BLaER1 (cell line): ENCODE data around the gene P2RX2.

Experiments
- H3K27ac ChIP-seq: shearing (Covaris generic); formaldehyde crosslinking; 2 replicates; pipeline ENCODE4 v1.8.1; 2022
- H3K27me3 ChIP-seq: shearing (Covaris generic); formaldehyde crosslinking; 2 replicates; pipeline ENCODE4 v1.8.1; 2022
- H3K36me3 ChIP-seq: shearing (Covaris generic); formaldehyde crosslinking; 2 replicates; pipeline ENCODE4 v1.8.1; 2022
- H3K4me1 ChIP-seq: shearing (Covaris generic); formaldehyde crosslinking; 2 replicates; pipeline ENCODE4 v1.8.1; 2022
- H3K4me2 ChIP-seq: shearing (Covaris generic); formaldehyde crosslinking; 2 replicates; pipeline ENCODE4 v1.8.1; 2022
- H3K4me3 ChIP-seq: shearing (Covaris generic); formaldehyde crosslinking; 2 replicates; pipeline ENCODE4 v1.8.1; 2022
- H3K9ac ChIP-seq: shearing (Covaris generic); formaldehyde crosslinking; 2 replicates; pipeline ENCODE4 v1.8.1; 2022
- H3K9me3 ChIP-seq: shearing (Covaris generic); formaldehyde crosslinking; 2 replicates; pipeline ENCODE4 v1.8.1; 2022
- H4K20me1 ChIP-seq: shearing (Covaris generic); formaldehyde crosslinking; 2 replicates; pipeline ENCODE4 v1.8.1; 2022
- Cebpa-rat ChIP-seq: shearing (Covaris generic); IDR thresholded peaks from 2 replicates; pipeline ENCODE4 v1.8.1; 2022

The P2RX2 gene

DNA sequence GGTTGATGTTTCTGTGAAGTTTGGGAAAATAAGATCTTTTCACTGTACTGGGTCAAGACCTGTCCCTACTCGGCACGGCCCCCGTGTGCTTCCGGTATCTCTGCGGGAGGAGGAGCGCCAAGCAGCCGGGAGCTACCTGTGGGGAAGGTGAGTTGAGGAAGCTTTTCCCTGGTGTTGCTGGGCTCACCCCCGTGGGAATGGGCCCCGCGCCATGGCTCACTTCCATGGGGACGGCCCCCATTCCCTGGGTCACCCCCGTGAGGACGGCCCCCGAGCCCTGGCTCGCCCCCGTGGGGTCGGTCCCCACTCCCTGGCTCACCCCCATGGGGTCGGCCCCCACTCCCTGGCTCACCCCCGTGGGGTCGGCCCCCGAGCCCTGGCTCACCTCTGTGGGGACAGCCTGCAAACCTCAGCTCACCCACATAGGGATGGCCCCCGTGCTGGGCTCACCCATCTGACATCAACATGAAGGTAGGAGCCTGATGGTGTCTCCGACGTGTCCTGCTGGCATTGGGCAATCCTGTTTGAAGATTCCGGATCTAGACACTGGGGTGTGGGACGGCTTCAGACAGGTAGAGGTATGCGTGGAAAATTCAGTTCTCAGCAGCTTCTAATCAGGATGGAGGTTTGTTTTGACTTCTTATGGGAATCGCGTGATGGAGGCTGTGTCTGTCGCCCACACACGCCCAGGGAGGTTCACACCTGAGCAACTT is 17.2 kb upstream of the P2RX2 start:
- Histone ChIP-seq H3K4me1 (peaks cover 32% of the 10 kb centered on the region), H3K27me3 (peaks cover 44% of the 10 kb centered on the region), H4K20me1 (no peaks in the 10 kb centered on the region), H3K27ac (peak overlapping the region; percentile 70), H3K4me2 (peak overlapping the region; percentile 93), H3K9me3 (no peaks in the 10 kb centered on the region), H3K4me3 (peak overlapping the region; percentile 64), H3K36me3 (no peaks in the 10 kb centered on the region), H3K9ac (peak overlapping the region; percentile 71)
- no peak for TF ChIP-seq Cebpa-rat

DNA sequence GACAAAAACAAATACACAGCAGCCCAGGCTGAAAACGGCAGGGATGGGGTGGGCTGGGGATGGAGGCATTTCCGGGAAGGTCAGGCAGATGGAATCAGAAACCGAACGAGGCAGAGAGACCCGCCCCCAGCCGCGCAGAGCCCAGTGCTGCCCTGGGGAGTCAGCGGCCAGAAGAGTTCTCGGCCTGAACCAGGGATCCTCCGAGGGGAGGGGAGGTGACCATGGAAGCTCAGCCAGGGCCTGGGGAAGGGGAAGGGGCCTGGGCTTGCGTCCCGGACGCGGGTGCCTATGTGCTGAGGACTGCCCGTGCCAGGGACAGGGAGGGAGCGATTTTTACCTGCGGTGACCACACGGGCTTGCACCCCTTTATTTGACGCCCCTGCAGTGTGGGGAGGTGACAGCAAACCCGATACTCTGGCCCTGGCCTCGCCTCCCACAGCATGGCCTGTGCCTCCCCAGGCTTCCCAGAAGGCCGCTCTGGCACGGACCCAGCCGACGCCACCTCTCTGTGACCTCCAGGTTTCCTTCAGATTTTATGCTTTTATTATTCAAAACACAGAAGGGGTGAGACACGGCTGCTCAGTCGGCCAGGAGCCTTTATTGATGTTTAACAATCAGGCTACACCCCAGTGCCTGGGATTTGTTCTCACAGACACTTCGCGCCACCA is 15.9 kb upstream of the P2RX2 start:
- H4K20me1 ChIP-seq: no peaks in the 10 kb centered on the region
- no peak overlapping the region for H3K9ac ChIP-seq
- TF ChIP-seq Cebpa-rat: no peak
- no peaks in the 10 kb centered on the region for H3K9me3 ChIP-seq
- H3K4me2 ChIP-seq: 0 out of 2 replicates have a peak overlapping the region, but pooled peaks have one; percentile 3
- peaks cover 24% of the 10 kb centered on the region for H3K4me1 ChIP-seq
- H3K4me3 ChIP-seq: no peak overlapping the region
- H3K36me3 ChIP-seq: no peaks in the 10 kb centered on the region
- no peak overlapping the region for H3K27ac ChIP-seq
- peaks cover 55% of the 10 kb centered on the region for H3K27me3 ChIP-seq

GRCh38 chr12:132603240-132604150 is 15.1 kb upstream of the P2RX2 start:
- no peak overlapping the region for H3K9ac ChIP-seq
- no peaks in the 10 kb centered on the region for H4K20me1 ChIP-seq

DNA sequence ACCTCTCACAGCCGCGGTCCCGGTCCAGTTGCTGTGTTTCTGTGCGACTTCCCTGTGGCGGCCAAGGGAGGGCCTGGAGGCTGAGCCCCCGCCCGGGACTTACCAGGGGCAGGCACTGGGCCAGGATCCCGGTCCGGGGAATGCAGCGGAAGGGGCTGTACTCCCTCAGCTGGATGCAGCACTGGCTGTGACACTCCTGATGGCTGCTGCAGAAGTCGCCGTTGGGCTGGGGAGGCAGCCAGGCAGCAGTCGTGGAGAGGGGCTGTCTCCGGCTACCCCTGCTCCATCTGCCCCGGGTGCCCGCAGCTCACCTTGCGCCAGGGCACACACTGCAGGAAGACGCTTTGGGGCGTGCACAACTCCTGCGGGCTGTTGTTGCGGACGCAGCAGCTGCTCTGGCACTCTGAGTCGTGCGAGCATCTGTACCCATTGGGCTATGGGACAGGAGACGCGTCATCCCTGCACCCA is 14.4 kb upstream of the P2RX2 start:
- Histone ChIP-seq H4K20me1 (no peaks in the 10 kb centered on the region), H3K9ac (no peak overlapping the region)

More at GRCh38 chr12:132603240-132604150, 15.1 kb upstream of the P2RX2 start:
- H3K4me3 ChIP-seq: no peak overlapping the region
- no peaks in the 10 kb centered on the region for H3K36me3 ChIP-seq
- no peak overlapping the region for H3K27ac ChIP-seq
- no peaks in the 10 kb centered on the region for H3K9me3 ChIP-seq
- no peak overlapping the region for H3K4me2 ChIP-seq
- peaks cover 55% of the 10 kb centered on the region for H3K27me3 ChIP-seq
- H3K4me1 ChIP-seq: peaks cover 29% of the 10 kb centered on the region
- no peak for TF ChIP-seq Cebpa-rat

GRCh38 chr12:132604668-132605441 is 13.7 kb upstream of the P2RX2 start:
- Histone ChIP-seq H4K20me1 (no peaks in the 10 kb centered on the region), H3K27ac (no peak overlapping the region), H3K4me3 (no peak overlapping the region), H3K4me2 (no peak overlapping the region), H3K36me3 (no peaks in the 10 kb centered on the region), H3K9me3 (no peaks in the 10 kb centered on the region), H3K9ac (no peak overlapping the region), H3K4me1 (peaks cover 36% of the 10 kb centered on the region), H3K27me3 (peaks cover 65% of the 10 kb centered on the region)
- no peak for TF ChIP-seq Cebpa-rat

More for the DNA sequence above, 14.4 kb upstream of the P2RX2 start:
- Histone ChIP-seq H3K4me2 (no peak overlapping the region), H3K27ac (no peak overlapping the region), H3K27me3 (peaks cover 58% of the 10 kb centered on the region), H3K9me3 (no peaks in the 10 kb centered on the region), H3K4me3 (no peak overlapping the region), H3K36me3 (no peaks in the 10 kb centered on the region), H3K4me1 (peaks cover 36% of the 10 kb centered on the region)
- TF ChIP-seq Cebpa-rat: no peak

- Histone ChIP-seq H3K9me3 (no peaks in the 10 kb centered on the region), H3K36me3 (no peaks in the 10 kb centered on the region), H3K4me1 (peaks cover 36% of the 10 kb centered on the region), H4K20me1 (no peaks in the 10 kb centered on the region), H3K9ac (no peak overlapping the region), H3K27me3 (peaks cover 75% of the 10 kb centered on the region), H3K4me2 (no peak overlapping the region), H3K27ac (no peak overlapping the region), H3K4me3 (no peak overlapping the region)
- no peak for TF ChIP-seq Cebpa-rat
These were observed 12.7 kb upstream of the P2RX2 start for GRCh38 chr12:132605892-132606291.

DNA sequence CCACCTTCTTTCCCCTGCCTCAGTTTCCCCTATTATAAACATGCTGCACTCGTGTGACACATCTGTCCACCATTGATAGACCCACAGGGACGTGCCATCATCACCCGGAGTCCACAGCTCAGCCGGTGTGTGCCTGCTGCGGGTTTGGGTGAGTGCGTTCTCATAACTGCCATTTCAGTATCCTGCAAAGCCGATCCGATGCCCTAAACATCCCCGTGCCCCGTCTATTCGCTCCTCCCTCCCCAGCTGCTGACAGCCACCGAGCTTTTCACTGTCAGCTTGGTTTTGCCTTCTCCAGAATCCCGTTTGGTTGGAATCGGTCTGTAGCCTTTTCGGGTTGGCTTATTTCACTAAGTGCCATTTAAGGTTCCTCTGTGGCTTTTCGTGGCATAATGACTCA is 12.1 kb upstream of the P2RX2 start:
- peaks cover 32% of the 10 kb centered on the region for H3K4me1 ChIP-seq
- no peak overlapping the region for H3K9ac ChIP-seq
- peaks cover 3% of the 10 kb centered on the region; the same call in 1 of the 2 replicates for H3K9me3 ChIP-seq
- no peak overlapping the region for H3K27ac ChIP-seq
- no peaks in the 10 kb centered on the region for H3K36me3 ChIP-seq
- H3K27me3 ChIP-seq: peaks cover 79% of the 10 kb centered on the region
- no peak overlapping the region for H3K4me2 ChIP-seq
- no peak for TF ChIP-seq Cebpa-rat
- no peaks in the 10 kb centered on the region for H4K20me1 ChIP-seq
- no peak overlapping the region for H3K4me3 ChIP-seq

DNA sequence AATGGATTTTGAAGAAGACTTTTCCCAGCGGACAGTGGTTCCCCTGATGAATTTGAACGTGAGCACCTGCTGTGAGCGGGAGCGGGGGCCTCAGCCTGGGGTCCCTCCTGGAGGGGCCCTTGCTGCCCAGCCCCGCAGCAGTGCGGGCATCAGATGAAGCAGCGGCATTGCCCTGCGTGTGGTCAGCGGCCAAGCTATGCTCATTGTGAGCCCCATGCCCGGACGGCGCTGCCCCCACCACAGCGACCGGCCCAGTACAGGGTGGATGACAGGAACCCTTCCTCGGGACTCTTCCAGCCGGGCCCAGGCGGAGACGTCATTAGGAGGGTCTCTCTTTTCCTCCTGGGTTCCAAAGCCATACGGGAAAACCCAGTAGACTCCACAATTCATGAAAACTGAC is 11.6 kb upstream of the P2RX2 start:
- Histone ChIP-seq H3K27ac (no peak overlapping the region), H3K4me2 (no peak overlapping the region), H3K36me3 (no peaks in the 10 kb centered on the region), H3K9me3 (peaks cover 7% of the 10 kb centered on the region; the same call in 1 of the 2 replicates), H3K4me1 (peaks cover 30% of the 10 kb centered on the region), H3K4me3 (no peak overlapping the region), H3K9ac (no peak overlapping the region), H3K27me3 (peaks cover 82% of the 10 kb centered on the region), H4K20me1 (no peaks in the 10 kb centered on the region)
- TF ChIP-seq Cebpa-rat: no peak
